AG09319 (cell line): ENCODE results near the gene LTB4R2.

Source experiments
- DNase-seq: peaks from one replicate; pipeline ENCODE4 v3.0.0-alpha.2; 2010; ENCODE audit warnings: low read depth; ENCODE audit errors: extremely low read depth
- TF ChIP-seq, protein P1 (sequence below): IDR thresholded peaks from 2 replicates; pipeline ENCODE4 v1.5.1; 2011; ENCODE audit warnings: low read depth, mild to moderate bottlenecking, inconsistent platforms, low read length, moderate library complexity

Gene LTB4R2

DNA sequence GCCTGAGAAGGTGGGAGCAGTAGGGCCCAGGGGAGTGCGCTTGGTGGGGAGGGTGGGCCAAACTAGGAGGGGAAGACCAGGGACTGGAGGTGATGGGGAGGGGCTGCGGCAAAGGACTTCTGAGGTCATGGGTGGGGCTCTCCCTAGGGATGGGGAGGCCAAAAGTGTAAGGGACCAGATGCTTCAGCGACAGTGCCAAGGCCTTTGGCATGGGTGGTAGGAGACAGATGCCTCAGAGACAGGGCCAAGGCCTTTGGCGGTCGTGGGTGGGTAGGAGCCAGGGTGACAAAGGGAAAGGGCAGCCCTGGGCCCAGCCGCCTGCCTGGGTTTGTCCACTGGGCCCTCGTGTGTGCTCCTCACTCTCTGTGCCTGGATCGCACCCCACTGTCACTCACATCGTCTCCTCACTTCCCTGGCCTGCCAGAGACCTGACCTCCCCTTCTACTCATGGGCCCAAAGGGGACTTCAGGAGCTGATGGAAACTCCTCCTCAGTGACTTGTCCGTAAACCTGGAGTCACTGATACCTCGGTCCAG lies 25.4 kb upstream of the LTB4R2 start:
- no peak for DNase-seq
- TF ChIP-seq, protein P1, sequence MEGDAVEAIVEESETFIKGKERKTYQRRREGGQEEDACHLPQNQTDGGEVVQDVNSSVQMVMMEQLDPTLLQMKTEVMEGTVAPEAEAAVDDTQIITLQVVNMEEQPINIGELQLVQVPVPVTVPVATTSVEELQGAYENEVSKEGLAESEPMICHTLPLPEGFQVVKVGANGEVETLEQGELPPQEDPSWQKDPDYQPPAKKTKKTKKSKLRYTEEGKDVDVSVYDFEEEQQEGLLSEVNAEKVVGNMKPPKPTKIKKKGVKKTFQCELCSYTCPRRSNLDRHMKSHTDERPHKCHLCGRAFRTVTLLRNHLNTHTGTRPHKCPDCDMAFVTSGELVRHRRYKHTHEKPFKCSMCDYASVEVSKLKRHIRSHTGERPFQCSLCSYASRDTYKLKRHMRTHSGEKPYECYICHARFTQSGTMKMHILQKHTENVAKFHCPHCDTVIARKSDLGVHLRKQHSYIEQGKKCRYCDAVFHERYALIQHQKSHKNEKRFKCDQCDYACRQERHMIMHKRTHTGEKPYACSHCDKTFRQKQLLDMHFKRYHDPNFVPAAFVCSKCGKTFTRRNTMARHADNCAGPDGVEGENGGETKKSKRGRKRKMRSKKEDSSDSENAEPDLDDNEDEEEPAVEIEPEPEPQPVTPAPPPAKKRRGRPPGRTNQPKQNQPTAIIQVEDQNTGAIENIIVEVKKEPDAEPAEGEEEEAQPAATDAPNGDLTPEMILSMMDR, result no peak

DNA sequence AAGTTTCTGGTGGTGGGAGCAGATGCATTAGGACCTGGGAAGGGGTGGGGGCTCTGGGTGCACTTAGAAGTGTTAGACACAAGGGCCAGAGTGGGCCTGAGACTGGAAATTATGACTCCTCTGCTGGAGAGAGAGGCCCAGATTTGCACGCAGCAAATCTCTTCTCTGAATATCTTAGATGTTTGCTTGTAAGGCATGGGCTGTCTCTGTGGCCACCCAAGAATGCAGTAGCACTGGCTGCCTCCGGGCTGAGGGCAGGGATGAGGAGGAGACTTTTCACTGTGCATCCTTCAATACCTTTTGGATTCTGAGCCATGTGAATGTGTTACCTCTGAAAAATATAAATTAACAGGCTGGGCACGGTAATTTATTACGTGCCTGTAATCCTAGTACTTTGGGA lies 24.6 kb upstream of the LTB4R2 start:
- TF ChIP-seq, protein P1, result no peak

DNA sequence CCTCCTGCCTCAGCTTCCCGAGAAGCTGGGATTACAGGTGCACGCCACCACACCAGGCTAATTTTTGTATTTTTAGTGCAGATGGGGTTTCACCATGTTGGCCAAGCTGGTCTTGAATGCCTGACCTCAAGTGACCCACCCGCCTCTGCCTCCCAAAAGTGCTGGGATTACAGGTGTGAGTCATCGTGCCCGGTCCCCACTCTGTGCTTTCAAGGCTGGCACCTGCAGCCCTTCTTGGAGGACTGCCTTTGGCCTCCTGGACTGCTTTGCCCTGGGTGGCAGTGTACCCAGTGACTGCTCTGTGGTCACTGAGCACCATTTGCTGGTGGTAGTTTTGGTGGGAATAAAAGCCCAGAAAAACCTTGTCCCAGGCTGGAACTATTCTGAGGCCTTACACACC lies 22.9 kb upstream of the LTB4R2 start:
- TF ChIP-seq, protein P1, result no peak
- no peak for DNase-seq

More for the DNA sequence above, 24.6 kb upstream of the LTB4R2 start:
- DNase-seq, result no peak

DNA sequence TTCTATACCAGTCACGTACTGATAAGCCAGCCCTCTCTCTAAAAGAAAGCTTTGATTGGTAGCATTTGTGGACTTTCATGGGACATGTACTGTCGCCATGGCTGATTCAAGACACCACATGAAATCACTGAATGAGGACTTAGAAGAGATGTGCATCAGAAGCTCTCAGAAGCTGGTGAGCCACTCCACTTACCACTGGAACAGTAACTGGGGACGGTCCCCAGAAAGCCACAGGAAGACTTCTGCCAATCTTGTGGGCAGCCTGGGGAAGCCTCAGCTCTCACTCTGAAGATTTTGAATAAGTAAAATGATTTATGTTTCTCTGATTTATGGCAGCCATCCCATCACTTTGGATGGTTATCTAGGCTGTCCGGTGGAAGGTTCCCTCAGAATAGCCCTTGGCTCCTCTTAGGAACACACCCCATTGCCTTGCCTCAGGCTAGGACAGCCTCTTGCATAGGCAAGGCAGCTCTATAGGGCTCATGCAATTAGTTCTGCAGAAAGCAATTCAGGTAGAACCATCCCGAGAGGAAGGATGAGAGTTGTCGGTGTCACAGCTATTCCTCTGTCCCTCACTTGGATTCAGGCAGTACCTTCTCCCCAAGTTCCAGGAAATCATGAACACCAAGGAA lies 20.2 kb upstream of the LTB4R2 start:
- TF ChIP-seq, protein P1, result no peak
- DNase-seq, result no peak

DNA sequence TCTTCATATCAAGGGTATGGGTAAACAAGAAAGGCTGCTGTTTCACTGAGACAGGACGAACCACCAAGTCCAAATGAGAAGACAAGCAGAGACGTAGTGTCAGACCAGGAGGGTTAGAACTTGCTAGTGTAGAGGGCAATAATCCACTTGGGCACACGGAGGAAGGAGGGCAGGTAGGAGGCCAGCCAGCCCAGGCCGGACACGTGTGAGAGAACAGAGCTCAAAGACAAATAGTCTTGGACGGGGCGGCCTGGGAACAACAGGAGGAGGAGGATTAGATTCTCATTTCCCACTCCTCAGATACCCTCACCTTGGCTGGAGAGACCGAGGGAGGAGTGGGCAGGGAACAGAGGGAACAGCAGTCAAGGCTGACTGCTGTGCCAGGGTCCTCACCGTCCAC lies 19.2 kb upstream of the LTB4R2 start:
- TF ChIP-seq, protein P1, result no peak
- DNase-seq, result no peak

DNA sequence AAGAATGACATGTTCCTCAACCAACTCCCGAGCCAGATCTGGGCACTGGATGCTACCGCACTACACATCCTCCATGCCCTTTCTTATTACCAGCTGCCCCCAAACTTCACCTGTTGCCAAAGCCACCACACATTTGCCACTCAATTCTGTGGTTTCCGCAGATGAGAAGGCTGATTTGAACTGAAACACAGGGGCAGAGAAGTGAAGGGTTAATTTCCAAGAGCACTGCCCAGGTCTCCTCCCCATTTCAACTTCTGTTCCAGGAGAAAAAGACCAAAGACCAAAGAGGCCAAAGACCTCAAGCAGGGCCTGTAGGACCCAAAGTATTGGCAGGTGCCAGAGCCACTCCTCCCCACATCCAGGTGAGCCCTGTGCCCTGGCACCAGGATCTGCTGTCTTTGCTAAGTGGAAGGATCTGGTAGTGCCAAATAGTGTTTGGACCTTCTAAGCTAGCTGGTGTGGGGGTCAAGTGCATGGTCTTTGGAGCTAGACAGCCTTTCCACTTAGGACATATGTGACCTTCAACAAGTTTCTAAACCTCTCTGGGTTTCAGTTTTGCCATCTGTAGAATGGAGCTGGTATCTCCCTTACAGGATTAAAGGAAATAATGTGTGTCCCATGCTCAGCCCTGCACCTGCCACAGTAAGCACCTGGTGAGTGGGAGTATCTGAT lies 18.4 kb upstream of the LTB4R2 start:
- no peak for DNase-seq
- TF ChIP-seq, protein P1, result no peak

DNA sequence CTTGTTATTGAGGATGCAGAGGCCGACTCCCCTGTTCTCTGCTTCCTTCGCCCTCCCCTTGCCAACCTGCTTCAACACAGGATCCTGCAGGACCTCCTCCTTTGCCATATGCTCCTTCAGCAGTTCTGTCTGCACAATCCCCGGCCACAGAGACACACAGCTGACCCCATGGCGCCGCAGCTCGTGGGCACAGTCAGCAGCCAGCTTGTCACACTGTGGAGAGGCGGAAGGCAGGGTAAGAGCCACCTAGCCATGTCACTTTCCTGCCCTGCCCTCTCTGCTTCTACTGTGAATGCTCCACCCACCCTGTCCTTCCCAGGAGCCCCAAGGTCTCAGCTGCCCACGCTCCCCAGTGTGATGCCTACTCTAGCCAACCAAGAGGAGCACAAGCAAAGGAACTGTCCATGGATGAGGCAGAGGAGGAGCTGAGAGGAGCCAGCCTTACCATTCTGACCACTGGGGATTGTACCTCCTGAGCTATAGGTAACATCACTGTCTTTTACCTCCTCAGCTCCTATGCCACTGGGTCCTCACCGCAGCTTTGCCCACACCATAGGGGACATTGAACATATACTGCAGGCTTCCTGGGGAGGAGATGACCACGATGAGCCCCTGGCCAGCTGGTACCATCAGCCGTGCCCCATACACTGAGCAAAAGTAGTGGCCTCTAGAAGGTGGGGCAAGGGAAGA lies 17.7 kb upstream of the LTB4R2 start:
- no peak for DNase-seq
- TF ChIP-seq, protein P1, result no peak
